HEK293 (cell line): ENCODE data around the gene CLIP1.

Source experiments
- CTCF ChIA-PET: fragments of 350-600 bp; formaldehyde crosslinking; extraction: SDS; loops from one replicate; lab custom pipeline; 2021; ENCODE audit warnings: antibody characterized with exemption; lab: Yijun Ruan, JAX
- POLR2A ChIA-PET: fragments of 300-600 bp; formaldehyde crosslinking; extraction: SDS; loops from one replicate; lab custom pipeline; 2020; ENCODE audit warnings: antibody characterized with exemption, inconsistent platforms; lab: Yijun Ruan, JAX
- H3K27ac ChIP-seq: fragments of 200-500 bp; sonication (Bioruptor generic); 2 replicates; pipeline ENCODE4 v1.5.1; 2014; ENCODE audit warnings: low read depth, low read length, control low read depth, inconsistent platforms; ENCODE audit errors: extremely low read depth
- H3K36me3 ChIP-seq, 2 experiments: fragments of 200-500 bp in 1 of 2; sonication (Bioruptor generic) in 1 of 2; 1 replicate in 1 of 2; 2 replicates in 1 of 2; pipeline ENCODE4 v1.5.1; 2014 to 2017; ENCODE audit warnings: inconsistent platforms in 2 of 2, low read length in 2 of 2; ENCODE audit not compliant: control insufficient read depth in 2 of 2, insufficient read depth in 1 of 2
- H3K4me1 ChIP-seq: fragments of 200-500 bp; sonication (Bioruptor generic); 2 replicates; pipeline ENCODE4 v1.5.1; 2014; ENCODE audit warnings: mild to moderate bottlenecking, low read length, inconsistent platforms; ENCODE audit not compliant: control insufficient read depth, insufficient read depth
- H3K4me3 ChIP-seq: 2 replicates; pipeline ENCODE4 v1.5.1; 2011; ENCODE audit warnings: low read depth, mild to moderate bottlenecking, control low read depth, low read length, moderate library complexity
- H3K9me3 ChIP-seq: fragments of 200-500 bp; sonication (Bioruptor generic); 2 replicates; pipeline ENCODE4 v1.5.1; 2014; ENCODE audit warnings: low read depth, low read length, inconsistent platforms; ENCODE audit not compliant: control insufficient read depth, insufficient read depth
- FEZF1 ChIP-seq: fragments of 450-650 bp; formaldehyde crosslinking; IDR thresholded peaks from 2 replicates; pipeline ENCODE4 v1.5.1; 2016; ENCODE audit warnings: missing biosample characterization, missing genetic modification characterization
- MEIS1 ChIP-seq: sonication (generic); formaldehyde crosslinking; IDR thresholded peaks from 2 replicates; pipeline ENCODE4 v1.8.1; 2022; ENCODE audit warnings: missing genetic modification reagents, mild to moderate bottlenecking, borderline replicate concordance
- MZF1 ChIP-seq: fragments of 450-650 bp; formaldehyde crosslinking; IDR thresholded peaks from 2 replicates; pipeline ENCODE4 v1.5.1; 2017; ENCODE audit warnings: missing biosample characterization, missing genetic modification characterization, borderline replicate concordance
- OSR2 ChIP-seq: fragments of 450-650 bp; formaldehyde crosslinking; IDR thresholded peaks from 2 replicates; pipeline ENCODE4 v1.5.1; 2016; ENCODE audit warnings: missing biosample characterization, missing genetic modification characterization
- REPIN1 ChIP-seq: fragments of 450-650 bp; formaldehyde crosslinking; IDR thresholded peaks from 2 replicates; pipeline ENCODE4 v1.5.1; 2017; ENCODE audit warnings: missing biosample characterization, missing genetic modification characterization, low read depth
- ZBTB21 ChIP-seq: fragments of 450-650 bp; formaldehyde crosslinking; IDR thresholded peaks from 2 replicates; pipeline ENCODE4 v1.5.1; 2017; ENCODE audit warnings: missing biosample characterization, missing genetic modification characterization
- ZNF10 ChIP-seq: fragments of 450-650 bp; formaldehyde crosslinking; IDR thresholded peaks from 2 replicates; pipeline ENCODE4 v1.5.1; 2017; ENCODE audit warnings: missing biosample characterization, missing genetic modification characterization
- ZNF112 ChIP-seq: fragments of 450-650 bp; formaldehyde crosslinking; IDR thresholded peaks from 2 replicates; pipeline ENCODE4 v1.5.0; 2017; ENCODE audit warnings: missing biosample characterization, missing genetic modification characterization
- ZNF148 ChIP-seq: fragments of 450-650 bp; formaldehyde crosslinking; IDR thresholded peaks from 2 replicates; pipeline ENCODE4 v1.5.0; 2017; ENCODE audit warnings: missing biosample characterization, missing genetic modification characterization, borderline replicate concordance
- ZNF239 ChIP-seq: fragments of 450-650 bp; formaldehyde crosslinking; IDR thresholded peaks from 2 replicates; pipeline ENCODE4 v1.5.1; 2016; ENCODE audit warnings: missing biosample characterization, missing genetic modification characterization
- ZNF248 ChIP-seq: fragments of 450-650 bp; formaldehyde crosslinking; IDR thresholded peaks from 2 replicates; pipeline ENCODE4 v1.5.1; 2017; ENCODE audit warnings: missing biosample characterization, missing genetic modification characterization
- ZNF280C ChIP-seq: fragments of 450-650 bp; formaldehyde crosslinking; IDR thresholded peaks from 2 replicates; pipeline ENCODE4 v1.5.1; 2016; ENCODE audit warnings: missing biosample characterization, missing genetic modification characterization
- ZNF292 ChIP-seq: fragments of 450-650 bp; formaldehyde crosslinking; IDR thresholded peaks from 2 replicates; pipeline ENCODE4 v1.5.1; 2016; ENCODE audit warnings: low read depth, missing biosample characterization, missing genetic modification characterization, borderline replicate concordance
- ZNF335 ChIP-seq: fragments of 450-650 bp; formaldehyde crosslinking; conservative IDR thresholded peaks from 2 replicates; pipeline ENCODE4 v1.5.1; 2016; ENCODE audit warnings: missing biosample characterization, missing genetic modification characterization
- ZNF426 ChIP-seq: fragments of 450-650 bp; formaldehyde crosslinking; IDR thresholded peaks from 2 replicates; pipeline ENCODE4 v1.5.1; 2017; ENCODE audit warnings: missing biosample characterization, missing genetic modification characterization, mild to moderate bottlenecking, inconsistent platforms, moderate library complexity
- ZNF777 ChIP-seq: fragments of 450-650 bp; formaldehyde crosslinking; IDR thresholded peaks from 2 replicates; pipeline ENCODE4 v1.5.1; 2017; ENCODE audit warnings: missing biosample characterization, missing genetic modification characterization, borderline replicate concordance
- ZNF792 ChIP-seq: fragments of 450-650 bp; formaldehyde crosslinking; IDR thresholded peaks from 2 replicates; pipeline ENCODE4 v1.5.1; 2016; ENCODE audit warnings: missing biosample characterization, missing genetic modification characterization
- TF ChIP-seq, protein P1 (sequence below): fragments of 450-650 bp; formaldehyde crosslinking; IDR thresholded peaks from 2 replicates; pipeline ENCODE4 v1.5.1; 2017; ENCODE audit warnings: missing biosample characterization, missing genetic modification characterization
- TF ChIP-seq, protein P2 (sequence below): fragments of 450-650 bp; formaldehyde crosslinking; conservative IDR thresholded peaks from 2 replicates; pipeline ENCODE4 v1.5.1; 2016; ENCODE audit warnings: low read depth, missing biosample characterization, missing genetic modification characterization
- TF ChIP-seq, protein P3 (sequence below): fragments of 450-650 bp; formaldehyde crosslinking; conservative IDR thresholded peaks from 2 replicates; pipeline ENCODE4 v1.5.1; 2016; ENCODE audit warnings: low read depth, missing biosample characterization, missing genetic modification characterization

Gene CLIP1

DNA sequence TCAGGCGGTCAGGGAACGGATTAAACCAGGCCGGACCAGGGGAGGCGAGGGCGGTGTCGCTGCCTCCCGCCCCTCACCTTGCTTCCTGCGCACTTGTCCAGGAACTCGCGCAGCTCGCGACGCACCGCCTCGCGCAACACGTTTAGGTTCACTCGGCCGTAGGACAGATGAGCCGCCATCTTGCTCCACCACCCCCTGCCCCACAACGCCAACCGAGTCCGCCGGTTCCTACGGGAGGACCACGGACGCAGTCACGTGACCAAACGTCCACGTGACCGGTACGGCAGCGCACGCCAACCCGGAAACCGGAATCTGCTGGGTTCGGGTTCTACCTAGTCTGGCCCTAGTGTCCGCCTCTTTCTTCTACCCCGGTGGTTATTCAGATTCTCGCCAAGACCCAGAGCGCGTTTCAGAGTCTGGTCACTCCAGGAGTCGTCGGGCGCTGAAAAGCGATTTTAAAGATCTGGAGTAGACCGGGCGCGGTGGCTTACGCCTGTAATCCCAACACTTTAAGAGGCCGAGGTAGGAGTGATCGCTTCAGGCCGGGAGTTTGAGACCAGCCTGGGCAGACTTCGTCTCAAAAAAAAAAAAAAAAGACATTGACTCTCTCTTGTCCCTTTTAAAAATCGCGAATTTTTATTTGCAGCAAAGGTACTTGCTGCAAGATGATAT lies 156.1 kb downstream of the CLIP1 start, which contains the start of gene VPS33A (continued):
- TF ChIP-seq FEZF1, result peak; percentile 48
- no peak for TF ChIP-seq ZNF112
- no peak for TF ChIP-seq ZNF777 (tag by site-specific recombination)
- no peak for TF ChIP-seq ZNF248
- no peak; the same call in 1 of the 2 replicates for TF ChIP-seq ZNF148 (tag by site-specific recombination)
- TF ChIP-seq ZNF292, result peak; percentile 61; the same call in 1 of the 2 replicates
- TF ChIP-seq, protein P1, sequence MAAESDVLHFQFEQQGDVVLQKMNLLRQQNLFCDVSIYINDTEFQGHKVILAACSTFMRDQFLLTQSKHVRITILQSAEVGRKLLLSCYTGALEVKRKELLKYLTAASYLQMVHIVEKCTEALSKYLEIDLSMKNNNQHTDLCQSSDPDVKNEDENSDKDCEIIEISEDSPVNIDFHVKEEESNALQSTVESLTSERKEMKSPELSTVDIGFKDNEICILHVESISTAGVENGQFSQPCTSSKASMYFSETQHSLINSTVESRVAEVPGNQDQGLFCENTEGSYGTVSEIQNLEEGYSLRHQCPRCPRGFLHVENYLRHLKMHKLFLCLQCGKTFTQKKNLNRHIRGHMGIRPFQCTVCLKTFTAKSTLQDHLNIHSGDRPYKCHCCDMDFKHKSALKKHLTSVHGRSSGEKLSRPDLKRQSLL (tag by site-specific recombination), result peak; percentile 67; the same call in 1 of the 2 replicates
- TF ChIP-seq MZF1 (tag by site-specific recombination), result no peak
- peak; percentile 91 for TF ChIP-seq ZNF792 (tag by site-specific recombination)
- TF ChIP-seq, protein P2, sequence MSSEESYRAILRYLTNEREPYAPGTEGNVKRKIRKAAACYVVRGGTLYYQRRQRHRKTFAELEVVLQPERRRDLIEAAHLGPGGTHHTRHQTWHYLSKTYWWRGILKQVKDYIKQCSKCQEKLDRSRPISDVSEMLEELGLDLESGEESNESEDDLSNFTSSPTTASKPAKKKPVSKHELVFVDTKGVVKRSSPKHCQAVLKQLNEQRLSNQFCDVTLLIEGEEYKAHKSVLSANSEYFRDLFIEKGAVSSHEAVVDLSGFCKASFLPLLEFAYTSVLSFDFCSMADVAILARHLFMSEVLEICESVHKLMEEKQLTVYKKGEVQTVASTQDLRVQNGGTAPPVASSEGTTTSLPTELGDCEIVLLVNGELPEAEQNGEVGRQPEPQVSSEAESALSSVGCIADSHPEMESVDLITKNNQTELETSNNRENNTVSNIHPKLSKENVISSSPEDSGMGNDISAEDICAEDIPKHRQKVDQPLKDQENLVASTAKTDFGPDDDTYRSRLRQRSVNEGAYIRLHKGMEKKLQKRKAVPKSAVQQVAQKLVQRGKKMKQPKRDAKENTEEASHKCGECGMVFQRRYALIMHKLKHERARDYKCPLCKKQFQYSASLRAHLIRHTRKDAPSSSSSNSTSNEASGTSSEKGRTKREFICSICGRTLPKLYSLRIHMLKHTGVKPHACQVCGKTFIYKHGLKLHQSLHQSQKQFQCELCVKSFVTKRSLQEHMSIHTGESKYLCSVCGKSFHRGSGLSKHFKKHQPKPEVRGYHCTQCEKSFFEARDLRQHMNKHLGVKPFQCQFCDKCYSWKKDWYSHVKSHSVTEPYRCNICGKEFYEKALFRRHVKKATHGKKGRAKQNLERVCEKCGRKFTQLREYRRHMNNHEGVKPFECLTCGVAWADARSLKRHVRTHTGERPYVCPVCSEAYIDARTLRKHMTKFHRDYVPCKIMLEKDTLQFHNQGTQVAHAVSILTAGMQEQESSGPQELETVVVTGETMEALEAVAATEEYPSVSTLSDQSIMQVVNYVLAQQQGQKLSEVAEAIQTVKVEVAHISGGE (tag by site-specific recombination), result peak; percentile 96
- TF ChIP-seq REPIN1 (tag by site-specific recombination), result 0 out of 2 replicates have a peak, but pooled peaks have one; percentile 67

DNA sequence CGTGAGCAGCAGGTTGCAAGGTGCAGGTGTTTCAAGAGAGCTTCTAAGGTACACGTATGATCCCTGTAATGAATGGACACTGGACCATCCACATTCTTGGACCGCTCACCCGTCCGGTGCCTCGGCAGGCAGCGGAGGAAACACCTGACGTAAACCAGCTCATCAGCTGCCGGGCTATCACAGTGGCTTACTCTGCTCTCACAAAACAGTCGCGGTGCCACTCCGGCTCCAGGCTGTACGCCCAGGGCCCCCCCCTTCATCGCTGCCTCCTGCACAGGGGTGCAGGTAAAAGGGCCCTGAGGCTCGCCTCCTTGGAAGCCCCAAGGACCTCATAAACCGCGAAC lies 156.6 kb downstream of the CLIP1 start:
- CTCF ChIA-PET, result no interaction called here
- Histone ChIP-seq H3K27ac (peak overlapping the region; percentile 60; the same call in 1 of the 2 replicates), H3K4me1 (no peaks in the 10 kb centered on the region), H3K36me3 (peaks cover 17 to 26% of the 10 kb centered on the region in 2 experiments), H3K9me3 (no peaks in the 10 kb centered on the region), H3K4me3 (peak overlapping the region; percentile 95)
- POLR2A ChIA-PET, result interaction anchor here (1.1 kb wide), 1 partner anchor 14 kb away, joined by 3 read pairs; no protein-coding TSS in a partner anchor
- no peak for TF ChIP-seq ZBTB21 (tag by site-specific recombination)
- no peak for TF ChIP-seq ZNF426
- no peak for TF ChIP-seq REPIN1 (tag by site-specific recombination)
- TF ChIP-seq ZNF280C, result no peak
- no peak for TF ChIP-seq MEIS1 (CRISPR knock-in tag)
- peak; percentile 95 for TF ChIP-seq ZNF335
- TF ChIP-seq OSR2 (tag by site-specific recombination), result no peak
- TF ChIP-seq, protein P3, sequence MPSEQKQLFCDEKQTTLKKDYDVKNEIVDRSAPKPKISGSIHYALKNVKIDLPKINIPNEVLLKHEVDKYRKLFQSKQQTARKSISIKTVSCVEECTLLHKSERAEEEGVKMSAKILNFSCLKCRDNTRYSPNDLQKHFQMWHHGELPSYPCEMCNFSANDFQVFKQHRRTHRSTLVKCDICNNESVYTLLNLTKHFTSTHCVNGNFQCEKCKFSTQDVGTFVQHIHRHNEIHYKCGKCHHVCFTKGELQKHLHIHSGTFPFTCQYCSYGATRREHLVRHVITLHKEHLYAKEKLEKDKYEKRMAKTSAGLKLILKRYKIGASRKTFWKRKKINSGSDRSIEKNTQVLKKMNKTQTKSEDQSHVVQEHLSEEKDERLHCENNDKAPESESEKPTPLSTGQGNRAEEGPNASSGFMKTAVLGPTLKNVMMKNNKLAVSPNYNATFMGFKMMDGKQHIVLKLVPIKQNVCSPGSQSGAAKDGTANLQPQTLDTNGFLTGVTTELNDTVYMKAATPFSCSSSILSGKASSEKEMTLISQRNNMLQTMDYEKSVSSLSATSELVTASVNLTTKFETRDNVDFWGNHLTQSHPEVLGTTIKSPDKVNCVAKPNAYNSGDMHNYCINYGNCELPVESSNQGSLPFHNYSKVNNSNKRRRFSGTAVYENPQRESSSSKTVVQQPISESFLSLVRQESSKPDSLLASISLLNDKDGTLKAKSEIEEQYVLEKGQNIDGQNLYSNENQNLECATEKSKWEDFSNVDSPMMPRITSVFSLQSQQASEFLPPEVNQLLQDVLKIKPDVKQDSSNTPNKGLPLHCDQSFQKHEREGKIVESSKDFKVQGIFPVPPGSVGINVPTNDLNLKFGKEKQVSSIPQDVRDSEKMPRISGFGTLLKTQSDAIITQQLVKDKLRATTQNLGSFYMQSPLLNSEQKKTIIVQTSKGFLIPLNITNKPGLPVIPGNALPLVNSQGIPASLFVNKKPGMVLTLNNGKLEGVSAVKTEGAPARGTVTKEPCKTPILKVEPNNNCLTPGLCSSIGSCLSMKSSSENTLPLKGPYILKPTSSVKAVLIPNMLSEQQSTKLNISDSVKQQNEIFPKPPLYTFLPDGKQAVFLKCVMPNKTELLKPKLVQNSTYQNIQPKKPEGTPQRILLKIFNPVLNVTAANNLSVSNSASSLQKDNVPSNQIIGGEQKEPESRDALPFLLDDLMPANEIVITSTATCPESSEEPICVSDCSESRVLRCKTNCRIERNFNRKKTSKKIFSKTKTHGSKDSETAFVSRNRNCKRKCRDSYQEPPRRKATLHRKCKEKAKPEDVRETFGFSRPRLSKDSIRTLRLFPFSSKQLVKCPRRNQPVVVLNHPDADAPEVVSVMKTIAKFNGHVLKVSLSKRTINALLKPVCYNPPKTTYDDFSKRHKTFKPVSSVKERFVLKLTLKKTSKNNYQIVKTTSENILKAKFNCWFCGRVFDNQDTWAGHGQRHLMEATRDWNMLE, result no peak
- TF ChIP-seq ZNF10, result peak; percentile 83
- TF ChIP-seq ZNF239 (tag by site-specific recombination), result no peak
